ENCODE results near the gene BFSP2. TPM values are rescaled to one million over a fixed set of nuclear protein-coding genes. Genes with fewer than 3 reads are reported as not detected.

Gene BFSP2
- total and polyA plus RNA-seq, 10 donors: 1.5 to 52.5 (median 3.1) TPM; not detected in 1

- 66 to 75% (median 69%) methylated on average over 3 of the region's 3 CpGs for WGBS, 5 donors
- Histone ChIP-seq H3K27me3 (replicated peaks in 1 of 7) (no peaks in the 10 kb centered on the region), H3K9me3 (no peaks in the 10 kb centered on the region), H3K4me1 (peaks cover 0 to 37% (median 15%) of the 10 kb centered on the region in 6 donors), H3K4me3 (no peak overlapping the region), H3K36me3 (no peaks in the 10 kb centered on the region), H3K27ac (no peak overlapping the region)
- intact Hi-C loops (cut with DNase I; ENCODE audit: low total_unique reads): no loop called here
- no peak for TF ChIP-seq POLR2AphosphoS5 (IDR thresholded peaks at IDR 0.05)
- TF ChIP-seq POLR2A (IDR thresholded peaks at IDR 0.05): no peak
- no peak for TF ChIP-seq CTCF (IDR thresholded peaks at IDR 0.05 in 8 of 11, conservative IDR thresholded peaks at IDR 0.05 in 3 of 11)
- DNase-seq: no peak
These were observed 61.0 kb downstream of the BFSP2 start for GRCh38 chr3:133460809-133461208.

- TF ChIP-seq CTCF (IDR thresholded peaks at IDR 0.05 in 8 of 11, conservative IDR thresholded peaks at IDR 0.05 in 3 of 11): no peak
- TF ChIP-seq POLR2AphosphoS5 (IDR thresholded peaks at IDR 0.05): no peak
- TF ChIP-seq POLR2A (IDR thresholded peaks at IDR 0.05): no peak
- WGBS, 5 donors: 54 to 73% (median 66%) methylated on average over 4 of the region's 4 CpGs
- Histone ChIP-seq H3K27ac (no peak overlapping the region), H3K27me3 (replicated peaks in 1 of 7) (no peaks in the 10 kb centered on the region), H3K4me3 (no peak overlapping the region), H3K9me3 (no peaks in the 10 kb centered on the region), H3K36me3 (no peaks in the 10 kb centered on the region), H3K4me1 (peaks cover 0 to 41% (median 20%) of the 10 kb centered on the region in 6 donors)
- DNase-seq: no peak
- intact Hi-C loops (cut with DNase I; ENCODE audit: low total_unique reads): no loop called here
These were observed 61.4 kb downstream of the BFSP2 start for GRCh38 chr3:133461291-133461690.

GRCh38 chr3:133463347-133463860 lies 63.5 kb downstream of the BFSP2 start:
- intact Hi-C loops (cut with DNase I; ENCODE audit: low total_unique reads): no loop called here
- Histone ChIP-seq H3K4me1 (peaks cover 4 to 63% (median 40%) of the 10 kb centered on the region in 6 donors), H3K36me3 (no peaks in the 10 kb centered on the region), H3K27me3 (replicated peaks in 1 of 7) (no peaks in the 10 kb centered on the region), H3K27ac (no peak overlapping the region), H3K4me3 (no peak overlapping the region), H3K9me3 (no peaks in the 10 kb centered on the region)
- no peak for TF ChIP-seq CTCF (IDR thresholded peaks at IDR 0.05 in 8 of 11, conservative IDR thresholded peaks at IDR 0.05 in 3 of 11)
- no peak for TF ChIP-seq POLR2A (IDR thresholded peaks at IDR 0.05)
- TF ChIP-seq POLR2AphosphoS5 (IDR thresholded peaks at IDR 0.05): no peak
- DNase-seq: no peak
- 73 to 77% (median 76%) methylated on average over 8 of the region's 8 CpGs for WGBS, 5 donors

GRCh38 chr3:133464573-133464972 lies 64.7 kb downstream of the BFSP2 start:
- Histone ChIP-seq H3K27me3 (replicated peaks in 1 of 7) (no peaks in the 10 kb centered on the region), H3K4me1 (peaks cover 4 to 74% (median 45%) of the 10 kb centered on the region in 6 donors), H3K4me3 (no peak overlapping the region), H3K9me3 (no peaks in the 10 kb centered on the region), H3K27ac (no peak overlapping the region), H3K36me3 (no peaks in the 10 kb centered on the region)
- DNase-seq: no peak
- WGBS, 5 donors: 92 to 96% (median 96%) methylated on average over 1 of the region's 1 CpG
- TF ChIP-seq POLR2A (IDR thresholded peaks at IDR 0.05) (no peak), CTCF (IDR thresholded peaks at IDR 0.05 in 8 of 11, conservative IDR thresholded peaks at IDR 0.05 in 3 of 11) (peak in 7 of 11 experiments; percentile 25 to 45 (median 40))
- intact Hi-C loops (cut with DNase I; ENCODE audit: low total_unique reads): no loop called here
